Gastrocnemius medialis (tissue), 4 donors: ENCODE results near the gene CLGN.

Source experiments
- CTCF ChIP-seq, 5 experiments: fragments of 450-650 bp in 3 of 5; fragments of 200-600 bp in 2 of 5; sonication (generic) in 2 of 5; IDR thresholded peaks in 4 of 5; conservative IDR thresholded peaks in 1 of 5; 1 replicate in 4 of 5; 2 replicates in 1 of 5; pipeline ENCODE4 v1.5.1; 2016 to 2019; ENCODE audit warnings: antibody characterized with exemption in 5 of 5, mild to moderate bottlenecking in 3 of 5, moderate library complexity in 3 of 5
- POLR2A ChIP-seq, 2 donors: fragments of 450-650 bp; IDR thresholded peaks; one replicate each; pipeline ENCODE4 v1.6.1; 2017; ENCODE audit warnings: antibody characterized with exemption in 2 of 2, mild to moderate bottlenecking in 2 of 2, moderate library complexity in 2 of 2

- TF ChIP-seq CTCF (IDR thresholded peaks at IDR 0.05 in 4 of 5, conservative IDR thresholded peaks at IDR 0.05 in 1 of 5) (no peak), POLR2A (IDR thresholded peaks at IDR 0.05) (no peak)
Observed at GRCh38 chr4:140463614-140464013, 36.2 kb upstream of the CLGN start.
